KMS-11 (cell line): ENCODE data around the gene BCOR.

Experiments
- H2AFZ ChIP-seq: fragments of 200-600 bp; sonication (generic); 2 replicates; pipeline ENCODE4 v1.6.1; 2016; ENCODE audit warnings: antibody characterized with exemption, mixed run types, low read depth
- H3K27ac ChIP-seq: fragments of 200-600 bp; sonication (generic); 2 replicates; pipeline ENCODE4 v1.6.1; 2016; ENCODE audit warnings: mild to moderate bottlenecking, mixed run types
- H3K27me3 ChIP-seq: fragments of 200-600 bp; sonication (generic); 2 replicates; pipeline ENCODE4 v1.6.1; 2017; ENCODE audit warnings: mild to moderate bottlenecking, low read depth, mixed run types, moderate library complexity; ENCODE audit not compliant: insufficient read depth
- H3K36me3 ChIP-seq: fragments of 200-600 bp; sonication (generic); 2 replicates; pipeline ENCODE4 v1.6.1; 2017; ENCODE audit warnings: mild to moderate bottlenecking, mixed run types; ENCODE audit not compliant: insufficient read depth
- H3K4me1 ChIP-seq: fragments of 200-600 bp; sonication (generic); 2 replicates; pipeline ENCODE4 v1.6.1; 2016; ENCODE audit warnings: mild to moderate bottlenecking, low read depth, mixed run types; ENCODE audit not compliant: poor library complexity, severe bottlenecking
- H3K4me2 ChIP-seq: fragments of 200-600 bp; sonication (generic); 2 replicates; pipeline ENCODE4 v1.7.0; 2016; ENCODE audit warnings: mild to moderate bottlenecking, mixed run types
- H3K4me3 ChIP-seq: fragments of 200-600 bp; sonication (generic); IDR thresholded peaks from 2 replicates; pipeline ENCODE4 v1.6.1; 2017; ENCODE audit warnings: low read depth, low read length, mixed read lengths; ENCODE audit not compliant: insufficient read depth
- H3K79me2 ChIP-seq: fragments of 200-600 bp; sonication (generic); 2 replicates; pipeline ENCODE4 v1.6.1; 2016; ENCODE audit warnings: low read depth, mixed run types; ENCODE audit not compliant: insufficient read depth
- H3K9ac ChIP-seq: fragments of 200-600 bp; sonication (generic); 2 replicates; pipeline ENCODE4 v1.6.1; 2016; ENCODE audit warnings: mild to moderate bottlenecking, mixed run types
- H4K20me1 ChIP-seq: fragments of 200-600 bp; sonication (generic); 2 replicates; pipeline ENCODE4 v1.6.1; 2016; ENCODE audit warnings: mild to moderate bottlenecking, mixed run types; ENCODE audit not compliant: insufficient read depth
- TF ChIP-seq, protein P1 (sequence below): fragments of 200-600 bp; sonication (generic); conservative IDR thresholded peaks from 2 replicates; pipeline ENCODE4 v1.6.1; 2017; ENCODE audit warnings: low read depth, mild to moderate bottlenecking, antibody characterized with exemption, low read length, moderate library complexity, mixed read lengths

BCOR gene

DNA sequence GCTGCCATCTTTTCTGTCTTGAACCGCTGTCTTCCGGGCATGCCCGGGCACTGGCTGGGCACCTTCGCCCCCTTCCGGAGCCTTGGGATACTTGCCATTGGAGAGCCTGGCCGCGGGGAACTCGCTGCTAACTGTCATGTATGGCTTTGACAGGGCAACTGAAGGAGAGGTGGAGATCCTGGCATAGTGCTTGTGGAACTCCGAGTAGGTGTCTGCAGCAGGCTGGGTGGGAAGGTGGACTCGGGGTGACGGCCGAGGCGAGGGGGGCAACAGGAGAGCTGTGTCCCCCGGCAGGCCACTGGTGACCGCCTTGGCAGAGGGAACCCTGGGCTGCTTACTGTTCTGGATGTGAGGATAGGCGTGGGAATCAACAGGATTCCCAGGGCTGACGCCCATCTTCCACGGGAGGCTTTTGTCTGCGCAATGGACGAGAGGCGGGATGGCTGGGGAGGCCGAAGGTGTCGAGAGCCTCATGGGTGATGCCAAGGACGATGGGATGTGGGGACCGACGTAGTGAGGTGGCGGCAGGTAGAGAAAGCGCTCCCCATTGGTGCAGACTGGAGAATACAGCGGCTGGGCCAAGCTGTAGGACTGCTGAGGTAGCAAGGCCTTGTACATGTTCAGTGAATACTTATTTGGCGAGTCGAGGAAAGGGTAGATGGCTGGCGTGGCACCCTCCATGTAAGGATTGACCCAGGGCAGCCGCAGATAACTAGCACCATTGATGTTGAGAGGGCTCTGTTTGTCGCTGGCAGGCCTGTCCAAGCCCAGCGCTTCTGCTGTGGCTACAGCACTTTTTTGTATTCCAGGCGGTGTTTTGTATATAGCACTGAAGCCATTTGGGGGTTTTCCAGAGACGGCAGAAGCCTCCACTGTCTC is 23.4 kb downstream of the BCOR start:
- Histone ChIP-seq H3K79me2 (peaks cover 96% of the 10 kb centered on the region), H4K20me1 (peaks cover 13% of the 10 kb centered on the region; the same call in 1 of the 2 replicates), H3K36me3 (peaks cover 6% of the 10 kb centered on the region; the same call in 1 of the 2 replicates)

DNA sequence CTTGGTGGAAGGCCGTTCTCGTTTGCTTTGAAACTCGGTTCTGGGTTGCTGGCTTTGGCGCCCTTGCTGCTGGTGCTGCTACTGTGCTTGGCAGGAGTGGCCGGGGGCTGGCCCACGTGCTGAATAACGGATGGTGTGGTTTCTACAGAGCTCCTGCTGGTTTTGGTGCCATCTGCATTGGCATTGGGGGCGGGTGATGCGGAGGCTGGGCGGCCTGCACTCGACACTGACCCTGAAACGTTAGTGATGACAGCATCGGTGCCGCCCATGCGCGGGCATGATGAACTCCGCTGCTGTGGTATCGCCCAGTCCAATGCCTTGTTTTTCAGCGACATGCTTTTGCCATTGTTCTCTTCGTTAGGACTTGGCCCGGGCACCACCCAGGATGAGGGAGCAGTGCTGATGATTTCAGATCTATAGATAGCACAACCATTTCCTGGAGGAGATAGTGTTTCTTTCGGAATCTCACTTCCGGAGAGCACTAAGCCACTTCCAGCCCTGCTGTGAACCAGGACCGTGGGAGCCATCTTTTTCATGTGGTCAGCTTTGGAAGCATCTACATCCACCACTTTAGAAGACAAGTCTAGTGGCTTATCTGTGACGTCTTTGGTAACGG is 24.2 kb downstream of the BCOR start:
- no peak overlapping the region for H2AFZ ChIP-seq
- H3K79me2 ChIP-seq, result peaks cover 90% of the 10 kb centered on the region
- no peak overlapping the region for H3K27ac ChIP-seq
- no peak overlapping the region for H3K4me2 ChIP-seq
- TF ChIP-seq, protein P1, sequence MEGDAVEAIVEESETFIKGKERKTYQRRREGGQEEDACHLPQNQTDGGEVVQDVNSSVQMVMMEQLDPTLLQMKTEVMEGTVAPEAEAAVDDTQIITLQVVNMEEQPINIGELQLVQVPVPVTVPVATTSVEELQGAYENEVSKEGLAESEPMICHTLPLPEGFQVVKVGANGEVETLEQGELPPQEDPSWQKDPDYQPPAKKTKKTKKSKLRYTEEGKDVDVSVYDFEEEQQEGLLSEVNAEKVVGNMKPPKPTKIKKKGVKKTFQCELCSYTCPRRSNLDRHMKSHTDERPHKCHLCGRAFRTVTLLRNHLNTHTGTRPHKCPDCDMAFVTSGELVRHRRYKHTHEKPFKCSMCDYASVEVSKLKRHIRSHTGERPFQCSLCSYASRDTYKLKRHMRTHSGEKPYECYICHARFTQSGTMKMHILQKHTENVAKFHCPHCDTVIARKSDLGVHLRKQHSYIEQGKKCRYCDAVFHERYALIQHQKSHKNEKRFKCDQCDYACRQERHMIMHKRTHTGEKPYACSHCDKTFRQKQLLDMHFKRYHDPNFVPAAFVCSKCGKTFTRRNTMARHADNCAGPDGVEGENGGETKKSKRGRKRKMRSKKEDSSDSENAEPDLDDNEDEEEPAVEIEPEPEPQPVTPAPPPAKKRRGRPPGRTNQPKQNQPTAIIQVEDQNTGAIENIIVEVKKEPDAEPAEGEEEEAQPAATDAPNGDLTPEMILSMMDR, result no peak
- peaks cover 13% of the 10 kb centered on the region; the same call in 1 of the 2 replicates for H4K20me1 ChIP-seq
- H3K36me3 ChIP-seq, result peaks cover 6% of the 10 kb centered on the region; the same call in 1 of the 2 replicates
- no peak overlapping the region for H3K4me3 ChIP-seq
- H3K27me3 ChIP-seq, result no peaks in the 10 kb centered on the region
- no peak overlapping the region for H3K9ac ChIP-seq
- peaks cover 3% of the 10 kb centered on the region for H3K4me1 ChIP-seq

More for the DNA sequence above, 23.4 kb downstream of the BCOR start:
- no peak overlapping the region for H3K9ac ChIP-seq
- no peaks in the 10 kb centered on the region for H3K27me3 ChIP-seq
- no peak overlapping the region for H3K4me2 ChIP-seq
- no peak overlapping the region for H3K4me3 ChIP-seq
- H3K27ac ChIP-seq, result no peak overlapping the region
- H3K4me1 ChIP-seq, result peaks cover 3% of the 10 kb centered on the region
- TF ChIP-seq, protein P1, result no peak
- H2AFZ ChIP-seq, result no peak overlapping the region

DNA sequence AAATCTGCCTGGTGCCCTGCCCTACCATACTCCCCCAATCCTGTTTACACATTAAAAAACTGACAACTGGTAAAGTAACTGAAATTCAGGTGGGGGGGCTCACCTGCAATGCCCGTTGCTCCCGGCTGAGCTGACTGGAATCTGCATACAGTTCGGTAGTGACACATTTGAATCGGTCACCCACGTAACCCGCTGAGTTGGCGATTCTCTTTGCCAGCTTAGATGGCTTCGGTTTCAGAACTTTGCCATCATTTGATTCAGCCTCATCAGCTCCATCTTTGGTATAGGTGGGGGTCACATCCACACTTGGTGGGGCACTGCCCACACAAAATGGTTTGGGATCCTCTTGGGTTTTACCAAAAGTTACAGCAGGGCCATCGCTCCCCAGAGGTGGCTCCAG is 25.5 kb downstream of the BCOR start:
- Histone ChIP-seq H2AFZ (no peak overlapping the region), H3K36me3 (peaks cover 6% of the 10 kb centered on the region; the same call in 1 of the 2 replicates), H4K20me1 (peaks cover 13% of the 10 kb centered on the region; the same call in 1 of the 2 replicates), H3K4me1 (peaks cover 3% of the 10 kb centered on the region), H3K4me3 (no peak overlapping the region), H3K79me2 (peaks cover 86% of the 10 kb centered on the region), H3K9ac (no peak overlapping the region), H3K27ac (no peak overlapping the region), H3K4me2 (no peak overlapping the region), H3K27me3 (no peaks in the 10 kb centered on the region)
- TF ChIP-seq, protein P1, result no peak

DNA sequence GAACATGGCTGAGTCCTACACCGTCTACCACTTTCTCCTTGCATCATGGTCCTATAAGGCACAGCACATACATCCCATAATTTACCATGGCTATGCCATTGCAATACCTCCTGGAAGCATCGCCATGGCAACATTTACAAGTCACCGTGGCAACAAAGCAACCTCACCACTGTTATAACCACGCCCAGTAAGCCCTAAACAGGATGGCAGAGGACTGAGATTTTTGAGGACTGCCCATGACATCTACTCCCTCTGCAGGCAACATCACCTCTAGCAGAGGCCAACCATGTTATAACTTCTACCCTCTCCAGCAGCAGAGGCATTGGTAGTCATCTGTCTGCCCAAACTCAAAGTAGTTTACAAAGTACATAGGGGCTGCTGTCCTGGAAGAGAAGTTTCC is 29.7 kb downstream of the BCOR start:
- TF ChIP-seq, protein P1, result no peak
- Histone ChIP-seq H3K27ac (no peak overlapping the region), H3K36me3 (peaks cover 6% of the 10 kb centered on the region; the same call in 1 of the 2 replicates), H4K20me1 (peaks cover 13% of the 10 kb centered on the region; the same call in 1 of the 2 replicates), H3K27me3 (no peaks in the 10 kb centered on the region), H2AFZ (no peak overlapping the region), H3K4me1 (peaks cover 3% of the 10 kb centered on the region), H3K79me2 (peaks cover 51% of the 10 kb centered on the region), H3K4me2 (no peak overlapping the region), H3K4me3 (no peak overlapping the region), H3K9ac (no peak overlapping the region)
